HG03460 (cell line): ENCODE results near the gene TCF7.
"Not testable (repeated sequence)": the region's sequence is repeated elsewhere in the genome, so short reads cannot be mapped to it uniquely, and the experiment has no call there.

Experiments
- ATAC-seq: cut with Tn5 transposase; IDR thresholded peaks from one replicate; pipeline ENCODE4 v1.9.1; 2021; ENCODE audit not compliant: unreplicated experiment

Gene TCF7

GRCh38 chr5:134143431-134143830 lies 28.9 kb downstream of the TCF7 start:
- ATAC-seq: no peak

DNA sequence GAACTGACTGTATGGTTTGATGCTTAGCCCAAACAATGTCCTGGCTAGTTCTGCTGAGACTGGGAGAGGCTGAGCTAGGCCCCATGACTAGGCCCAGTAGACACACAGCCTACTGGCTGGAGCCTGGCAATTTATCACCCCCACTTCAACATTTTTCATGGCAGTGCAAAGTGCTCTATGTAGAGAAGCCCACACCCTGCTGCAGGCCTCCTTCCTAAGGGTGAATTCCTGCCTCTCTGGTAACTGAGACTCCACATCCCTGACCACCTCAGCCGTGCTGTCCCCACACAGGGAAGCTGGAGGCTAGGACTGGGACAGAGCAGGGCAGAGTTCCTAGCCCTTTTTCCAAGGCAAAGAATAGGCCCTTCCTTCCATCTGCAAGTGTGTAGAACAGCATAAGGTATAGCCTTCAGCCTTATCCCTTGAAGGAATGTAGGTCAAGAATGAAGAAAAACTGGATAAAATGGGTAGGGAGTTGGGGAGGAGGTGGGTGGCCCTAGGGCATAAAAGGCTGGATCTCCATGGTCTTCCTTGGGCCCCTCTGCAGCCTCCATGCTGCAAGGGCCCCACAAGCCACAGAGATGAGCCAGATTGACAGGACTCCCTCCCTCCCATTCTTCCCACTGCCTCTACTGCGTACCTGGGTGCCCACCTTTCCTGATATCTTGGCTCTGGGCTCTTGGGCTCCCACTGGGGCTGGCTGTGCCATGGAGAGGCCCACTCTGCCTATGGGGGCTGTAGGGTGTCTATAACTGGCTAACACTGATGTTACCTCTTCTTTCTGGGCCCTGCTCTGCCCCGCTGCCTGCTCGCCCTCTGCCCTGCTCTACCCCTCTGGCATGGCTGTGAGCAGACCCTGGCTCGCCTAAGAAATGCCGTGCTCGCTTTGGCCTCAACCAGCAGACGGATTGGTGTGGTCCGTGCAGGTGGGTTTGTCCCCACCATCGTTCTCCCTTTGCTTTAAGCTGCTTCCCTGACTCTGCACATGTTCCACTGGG lies 29.8 kb downstream of the TCF7 start:
- no peak for ATAC-seq

DNA sequence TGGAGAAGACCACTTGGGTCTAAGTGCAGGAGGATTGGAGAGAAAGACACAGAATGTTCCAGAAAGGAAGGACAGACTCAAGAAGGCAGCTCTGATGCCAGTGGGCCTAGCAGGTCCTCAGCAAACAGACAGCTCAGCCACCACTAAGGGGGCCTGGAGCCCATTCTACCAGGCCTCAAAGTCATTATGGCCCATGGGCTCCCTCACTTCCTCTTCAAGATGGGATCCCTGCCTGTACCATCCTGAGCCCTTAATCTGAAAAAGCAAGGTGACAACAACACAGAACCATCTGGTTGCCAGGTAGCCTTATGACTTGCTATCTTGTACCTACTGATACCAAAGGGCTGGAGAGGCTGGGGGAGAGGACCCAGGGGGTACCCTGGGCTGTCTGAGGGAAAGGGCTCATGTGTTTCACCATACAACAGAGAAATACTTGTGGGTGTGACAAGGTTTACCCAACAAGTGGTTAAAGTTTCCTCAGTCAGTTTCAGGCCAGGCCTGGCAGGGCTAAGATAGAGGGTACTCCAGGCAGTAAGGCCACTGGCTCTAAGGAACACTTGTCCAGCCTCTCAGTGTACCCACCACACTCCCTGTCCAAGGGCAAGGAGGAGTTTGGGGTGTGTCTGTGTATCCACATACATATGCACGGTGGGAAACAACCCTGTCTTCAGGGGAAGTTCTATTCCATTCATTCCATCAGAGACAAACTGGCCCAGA lies 30.7 kb downstream of the TCF7 start:
- ATAC-seq: no peak

- no peak for ATAC-seq
Observed at GRCh38 chr5:134145779-134146581, 31.5 kb downstream of the TCF7 start.

DNA sequence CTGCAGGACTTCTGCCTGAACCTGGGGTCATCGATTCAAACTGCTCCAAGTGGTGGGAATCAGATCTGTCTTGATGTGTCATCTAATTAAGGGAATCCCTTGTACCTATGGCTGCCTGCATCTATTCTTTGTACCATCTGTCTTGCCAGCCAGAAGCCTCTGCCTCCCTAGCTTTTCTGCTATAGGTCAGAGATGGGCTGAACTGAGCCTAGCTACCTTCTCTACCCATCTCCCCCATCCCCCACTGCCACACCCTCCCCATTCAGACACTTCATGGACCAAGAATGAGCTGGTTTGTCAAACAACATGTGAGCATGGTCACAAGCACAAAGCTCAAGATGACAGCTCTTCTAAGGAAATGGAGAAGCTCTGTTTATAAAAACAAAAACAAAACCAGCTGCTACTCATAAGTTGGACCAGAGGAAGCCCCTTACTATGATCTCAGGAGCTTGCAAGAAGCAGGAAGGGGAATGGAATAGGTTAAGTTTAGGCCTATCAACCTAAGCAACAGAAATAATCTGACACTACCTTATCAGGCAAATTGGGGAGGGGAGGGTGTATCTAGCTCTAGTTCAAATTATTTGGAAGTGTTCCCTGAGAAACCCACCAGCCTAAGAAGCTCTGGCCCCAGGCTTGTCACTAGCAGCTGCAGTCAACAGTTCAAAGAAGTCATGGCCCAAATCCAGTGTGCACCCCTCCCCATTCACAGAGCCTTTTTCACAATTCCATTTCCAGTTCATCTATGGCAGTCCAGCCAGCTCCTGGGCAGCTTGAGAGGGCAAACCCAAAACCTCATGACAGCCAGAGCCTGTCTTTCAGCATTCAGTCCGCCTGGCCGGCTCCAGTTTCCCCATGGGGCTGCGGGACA lies 32.4 kb downstream of the TCF7 start:
- no peak for ATAC-seq

- no peak for ATAC-seq
Observed at GRCh38 chr5:134148316-134148715, 33.8 kb downstream of the TCF7 start.

DNA sequence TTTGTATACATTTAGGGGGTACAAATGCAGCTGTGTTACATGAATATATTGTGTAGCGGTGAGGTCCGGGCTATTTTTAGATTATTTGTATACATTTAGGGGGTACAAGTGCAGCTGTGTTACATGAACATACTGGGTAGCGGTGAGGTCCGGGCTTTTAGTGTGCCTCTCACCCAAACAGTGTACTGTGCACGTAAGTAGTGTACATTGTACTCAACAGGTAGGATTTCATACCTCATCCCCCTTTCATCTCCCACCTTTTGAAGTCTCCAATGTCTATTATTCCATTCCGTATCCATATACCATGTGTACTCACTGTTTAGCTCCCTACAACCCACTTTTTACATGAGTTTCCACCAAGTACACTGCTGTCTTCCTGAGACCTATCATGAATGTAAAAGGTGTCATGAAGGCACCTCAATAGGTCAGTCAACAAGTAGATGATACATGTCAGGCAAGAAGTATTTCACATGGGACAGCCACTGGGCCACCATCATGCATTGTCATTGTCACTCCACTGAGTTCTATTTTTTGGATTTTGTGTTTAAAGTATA lies 34.6 kb downstream of the TCF7 start:
- ATAC-seq: no peak

- ATAC-seq: no peak
Observed at GRCh38 chr5:134149571-134150303, 35.3 kb downstream of the TCF7 start.

GRCh38 chr5:134151723-134152122 lies 37.2 kb downstream of the TCF7 start:
- no peak for ATAC-seq

DNA sequence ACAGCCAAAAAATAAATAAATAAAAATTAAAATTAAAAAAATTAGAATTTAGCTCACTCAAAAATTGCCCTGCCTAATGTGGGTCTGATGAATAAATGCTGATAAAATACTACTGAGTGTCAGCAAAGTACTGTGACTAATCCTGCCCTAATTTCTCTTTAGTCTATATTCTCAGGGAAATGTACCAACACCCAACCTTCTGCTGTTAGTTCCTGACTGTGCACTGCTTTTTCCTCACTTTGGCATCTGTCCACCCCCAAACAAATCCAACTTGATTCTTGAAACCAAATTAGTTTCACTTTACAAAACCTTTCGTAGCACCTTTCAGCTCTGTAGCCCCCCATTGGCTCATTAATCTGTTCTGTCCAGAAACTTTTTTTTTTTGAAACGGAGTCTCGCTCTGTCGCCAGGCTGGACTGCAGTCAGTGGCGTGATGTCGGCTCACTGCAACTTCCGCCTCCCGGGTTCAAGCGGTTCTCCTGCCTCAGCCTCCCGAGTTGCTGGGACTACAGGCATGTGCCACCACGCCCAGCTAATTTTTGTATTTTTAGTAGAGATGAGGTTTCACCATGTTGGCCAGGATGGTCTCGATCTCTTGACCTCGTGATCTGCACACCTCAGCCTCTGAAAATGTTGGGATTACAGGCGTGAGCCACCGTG lies 37.8 kb downstream of the TCF7 start:
- not testable (repeated sequence) for ATAC-seq

DNA sequence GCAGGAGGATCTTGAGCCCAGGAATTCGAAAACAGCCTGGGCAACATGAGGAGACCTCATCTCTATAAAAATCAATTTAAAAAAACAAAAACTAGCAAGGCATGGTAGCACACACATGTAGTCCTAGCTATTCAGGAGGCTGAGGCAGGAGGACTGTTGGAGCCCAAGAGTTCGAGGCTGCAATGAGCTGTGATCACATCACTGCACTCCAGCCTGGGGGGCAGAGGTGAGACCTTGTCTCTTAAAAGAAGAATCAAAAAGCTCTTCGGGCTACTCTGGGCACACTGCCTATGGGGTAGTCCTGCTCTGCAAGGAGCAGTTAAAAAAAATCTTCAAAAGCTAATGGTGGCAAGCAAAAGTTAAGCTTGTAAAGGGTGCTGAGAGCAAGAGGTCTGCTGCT lies 38.8 kb downstream of the TCF7 start:
- ATAC-seq: no peak

GRCh38 chr5:134153657-134154056 lies 39.2 kb downstream of the TCF7 start:
- no peak for ATAC-seq

GRCh38 chr5:134161513-134162395 lies 47.3 kb downstream of the TCF7 start:
- no peak for ATAC-seq

DNA sequence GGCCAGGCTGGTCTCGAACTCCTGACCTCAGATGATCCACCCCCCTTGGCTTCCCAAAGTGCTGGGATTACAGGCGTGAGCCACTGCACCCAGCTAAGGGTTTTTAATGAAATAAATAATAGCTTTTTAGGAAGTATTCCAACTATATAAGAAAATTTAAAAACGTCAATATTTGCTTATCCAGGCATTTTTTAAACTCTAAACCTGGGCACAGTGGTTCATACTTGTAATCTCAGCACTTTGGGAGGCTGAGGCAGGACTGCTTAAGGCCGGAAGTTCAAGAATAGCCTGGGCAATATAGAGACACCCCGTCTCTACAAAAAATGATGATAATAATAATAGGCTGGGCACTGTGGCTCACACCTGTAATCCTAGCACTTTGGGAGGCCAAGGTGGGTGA lies 48.1 kb downstream of the TCF7 start:
- ATAC-seq: no peak

DNA sequence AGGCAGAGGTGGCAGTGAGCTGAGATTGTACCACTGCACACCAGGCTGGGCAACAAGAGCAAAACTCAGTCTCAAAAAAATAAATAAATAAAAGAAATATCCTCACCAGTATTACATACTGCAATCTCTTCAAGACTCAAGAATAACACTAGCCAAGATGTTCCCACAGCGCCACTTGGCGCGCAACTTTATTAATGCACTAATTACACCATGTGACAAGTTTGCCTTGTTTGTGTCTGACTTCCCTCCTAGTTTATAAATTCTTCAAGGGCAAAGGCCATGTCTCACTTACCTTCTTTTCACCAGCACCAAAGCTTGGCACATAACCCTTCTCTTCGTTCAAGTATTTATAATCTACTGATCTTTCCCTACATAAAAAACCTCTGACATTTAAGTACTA lies 57.5 kb downstream of the TCF7 start:
- ATAC-seq: no peak

DNA sequence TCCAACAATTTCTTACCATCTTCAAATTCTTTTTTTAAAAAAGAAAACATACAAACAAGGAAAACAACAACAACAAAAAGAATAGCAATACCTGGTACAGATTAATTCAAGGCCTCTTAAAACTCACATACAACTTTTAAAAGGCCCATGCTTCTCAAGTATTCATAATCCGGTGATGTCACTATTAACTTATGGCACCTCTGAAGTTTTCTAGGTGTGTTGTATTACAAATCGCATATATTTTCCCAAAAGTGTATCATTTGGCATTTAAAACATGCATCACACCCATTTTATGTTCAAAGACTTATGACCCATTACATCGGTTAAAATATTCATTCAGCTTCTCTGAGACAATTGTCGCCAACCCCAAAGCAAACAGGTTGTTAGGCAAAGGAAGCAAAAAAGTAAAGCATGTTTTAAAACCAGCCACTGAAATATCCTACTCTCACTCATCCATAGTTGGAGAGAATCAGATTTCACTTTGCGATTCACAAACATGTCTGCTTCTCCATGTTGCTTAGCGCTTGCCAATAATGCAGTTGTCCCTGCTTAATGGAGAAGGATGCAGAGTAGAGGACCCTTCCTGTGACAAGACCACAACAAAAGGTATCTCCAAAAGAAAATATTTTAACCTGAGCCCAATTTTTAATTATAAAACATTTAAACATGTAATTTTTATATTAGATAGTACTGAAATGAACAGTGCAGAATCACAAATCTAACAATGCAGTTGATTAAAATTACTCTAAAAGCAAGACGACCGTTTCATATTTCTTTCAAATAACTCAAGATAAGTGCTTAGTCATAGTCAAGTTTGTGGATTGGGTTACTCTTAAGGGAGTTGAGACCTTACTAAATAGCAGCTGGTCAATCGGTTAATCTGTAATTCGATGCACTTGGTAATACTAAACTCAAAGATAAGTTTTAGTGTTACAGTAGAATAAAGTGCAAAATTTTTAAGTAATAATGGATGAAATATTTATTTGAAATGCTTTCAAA lies 60.7 kb downstream of the TCF7 start:
- no peak for ATAC-seq
